ENCODE results near the gene MCC. TPM values are rescaled to one million over a fixed set of nuclear protein-coding genes. Genes with fewer than 3 reads are reported as not detected.

MCC gene
- total and polyA plus RNA-seq, 12 donors: 4.2 to 34.1 (median 25.2) TPM

DNA sequence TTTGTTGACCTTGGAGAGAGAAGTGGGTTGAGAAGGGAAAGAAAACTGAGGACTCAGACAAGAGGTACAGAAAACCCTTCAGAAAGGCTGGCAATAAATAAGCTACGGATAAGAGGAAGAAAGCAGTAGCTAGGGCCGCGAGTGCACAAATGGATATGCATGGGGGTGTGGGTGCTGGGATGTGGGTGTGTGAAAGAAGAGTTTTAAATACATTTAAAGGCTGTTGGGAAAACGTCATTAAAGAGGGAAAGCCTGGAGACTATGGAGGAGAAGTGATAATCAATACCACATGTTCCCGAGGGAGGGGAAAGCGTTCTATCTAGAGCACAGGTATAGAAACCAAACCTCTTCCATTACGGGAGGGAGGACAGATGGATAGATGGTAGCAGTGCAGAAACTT is 230.7 kb downstream of the MCC start:
- WGBS, 2 donors: 89 to 95% methylated on average over 7 of the region's 7 CpGs
- ATAC-seq (no peak), DNase-seq (no peak)
- peaks cover 0 to 45% (median 27%) of the 10 kb centered on the region in 9 donors for H3K4me1 ChIP-seq
- no peaks in the 10 kb centered on the region for H3K27me3 ChIP-seq
- intact Hi-C loops (cut with DNase I): no loop called here
- H3K4me3 ChIP-seq: no peak overlapping the region
- H3K36me3 ChIP-seq: no peaks in the 10 kb centered on the region
- TF ChIP-seq, protein P1, sequence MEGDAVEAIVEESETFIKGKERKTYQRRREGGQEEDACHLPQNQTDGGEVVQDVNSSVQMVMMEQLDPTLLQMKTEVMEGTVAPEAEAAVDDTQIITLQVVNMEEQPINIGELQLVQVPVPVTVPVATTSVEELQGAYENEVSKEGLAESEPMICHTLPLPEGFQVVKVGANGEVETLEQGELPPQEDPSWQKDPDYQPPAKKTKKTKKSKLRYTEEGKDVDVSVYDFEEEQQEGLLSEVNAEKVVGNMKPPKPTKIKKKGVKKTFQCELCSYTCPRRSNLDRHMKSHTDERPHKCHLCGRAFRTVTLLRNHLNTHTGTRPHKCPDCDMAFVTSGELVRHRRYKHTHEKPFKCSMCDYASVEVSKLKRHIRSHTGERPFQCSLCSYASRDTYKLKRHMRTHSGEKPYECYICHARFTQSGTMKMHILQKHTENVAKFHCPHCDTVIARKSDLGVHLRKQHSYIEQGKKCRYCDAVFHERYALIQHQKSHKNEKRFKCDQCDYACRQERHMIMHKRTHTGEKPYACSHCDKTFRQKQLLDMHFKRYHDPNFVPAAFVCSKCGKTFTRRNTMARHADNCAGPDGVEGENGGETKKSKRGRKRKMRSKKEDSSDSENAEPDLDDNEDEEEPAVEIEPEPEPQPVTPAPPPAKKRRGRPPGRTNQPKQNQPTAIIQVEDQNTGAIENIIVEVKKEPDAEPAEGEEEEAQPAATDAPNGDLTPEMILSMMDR (IDR thresholded peaks at IDR 0.05): no peak
- peak overlapping the region in 1 of 10 donors; percentile 43 for H3K27ac ChIP-seq
- no peaks in the 10 kb centered on the region for H3K9me3 ChIP-seq

DNA sequence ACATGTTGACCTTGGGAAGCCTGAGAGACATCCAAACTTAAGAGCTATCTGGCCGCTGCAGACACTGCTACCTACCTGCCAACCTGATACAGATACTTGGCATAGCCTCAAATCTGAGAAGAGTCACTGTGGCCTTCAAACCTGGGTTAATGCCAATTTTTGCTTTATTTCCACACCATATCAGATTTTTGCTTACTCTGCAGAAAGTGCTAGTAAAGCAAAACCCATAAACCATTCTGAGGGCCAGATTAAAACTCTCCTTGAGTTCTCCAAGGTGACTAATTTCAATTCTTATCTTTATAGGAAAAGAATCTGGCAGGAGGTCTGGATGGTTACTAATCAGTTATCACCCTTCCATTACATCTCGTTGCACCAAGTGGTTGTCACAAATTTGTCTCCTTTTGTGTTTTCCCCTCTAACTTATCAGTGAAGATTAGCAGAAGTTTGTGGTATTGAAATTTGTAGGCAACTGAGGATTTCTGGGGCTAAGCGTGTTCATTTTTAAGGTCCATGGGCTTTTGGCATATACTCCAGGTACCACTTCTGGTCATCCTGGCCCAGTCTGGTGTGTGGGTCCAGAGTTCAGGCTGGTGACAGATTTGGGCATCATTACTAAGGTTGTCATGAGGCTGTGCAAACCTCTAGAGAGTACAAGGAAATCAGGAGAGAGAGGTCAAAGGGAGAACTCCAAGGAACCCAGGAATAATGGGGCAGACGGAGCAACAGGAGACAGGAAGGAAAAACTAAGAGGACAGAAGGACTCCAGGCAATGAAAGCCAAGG is 231.4 kb downstream of the MCC start:
- H3K9me3 ChIP-seq: no peaks in the 10 kb centered on the region
- intact Hi-C loops (cut with DNase I): no loop called here
- no peaks in the 10 kb centered on the region for H3K27me3 ChIP-seq
- no peaks in the 10 kb centered on the region for H3K36me3 ChIP-seq
- H3K27ac ChIP-seq: peak overlapping the region in 3 of 10 donors; percentile 15 to 49 (median 47)
- 67 to 74% methylated on average over 4 of the region's 4 CpGs for WGBS, 2 donors
- ATAC-seq (peak in 6 of 8 donors; percentile 25 to 79 (median 69)), DNase-seq (no peak)
- H3K4me3 ChIP-seq: no peak overlapping the region
- TF ChIP-seq, protein P1 (IDR thresholded peaks at IDR 0.05): no peak
- H3K4me1 ChIP-seq: peaks cover 0 to 47% (median 31%) of the 10 kb centered on the region in 9 donors

DNA sequence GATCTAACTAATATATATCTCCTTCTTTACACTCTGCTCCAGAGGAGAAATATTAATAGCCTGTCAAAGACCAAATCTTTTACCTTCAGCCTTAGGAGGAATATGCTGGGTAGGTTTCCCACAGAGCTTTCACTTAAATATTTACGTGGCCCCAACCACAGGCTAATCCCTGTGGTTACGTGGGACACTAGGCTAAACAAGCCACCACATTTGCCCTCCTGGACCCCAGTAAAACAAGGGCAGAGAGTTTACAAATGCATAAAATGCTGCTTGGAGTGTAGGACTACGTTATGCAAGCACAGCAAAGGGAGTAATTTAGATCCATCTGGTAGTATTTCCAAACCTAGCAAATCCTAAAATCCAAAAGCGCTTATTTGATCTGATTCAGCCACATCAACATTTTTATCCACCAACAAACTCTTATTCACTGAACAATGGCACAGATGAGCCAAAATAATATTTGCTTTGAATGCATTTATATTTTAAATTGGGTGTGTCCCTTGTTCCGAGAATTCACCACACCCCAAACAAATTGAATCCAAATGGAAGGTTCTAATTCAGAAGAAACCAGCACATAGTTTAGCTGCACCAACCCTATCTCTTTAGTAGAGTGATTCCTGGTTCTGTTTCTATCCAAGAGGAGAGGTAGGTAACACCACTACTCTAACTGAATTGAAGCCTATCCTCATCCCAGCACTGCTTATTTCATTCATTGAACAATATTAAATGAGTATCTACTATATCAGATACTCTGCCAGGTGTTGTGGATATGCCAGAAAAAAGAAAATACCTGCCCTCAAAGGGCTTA is 232.5 kb downstream of the MCC start:
- 74 to 87% methylated on average over 5 of the region's 5 CpGs for WGBS, 2 donors
- TF ChIP-seq, protein P1 (IDR thresholded peaks at IDR 0.05): no peak
- H3K4me3 ChIP-seq: no peak overlapping the region
- H3K27ac ChIP-seq: peak overlapping the region in 6 of 10 donors; percentile 8 to 49 (median 25)
- DNase-seq: no peak
- H3K36me3 ChIP-seq: no peaks in the 10 kb centered on the region
- intact Hi-C loops (cut with DNase I): no loop called here
- peaks cover 3 to 58% (median 42%) of the 10 kb centered on the region in 9 donors for H3K4me1 ChIP-seq
- H3K27me3 ChIP-seq: no peaks in the 10 kb centered on the region
- no peaks in the 10 kb centered on the region for H3K9me3 ChIP-seq
- ATAC-seq: peak in 1 of 8 donors; percentile 51

DNA sequence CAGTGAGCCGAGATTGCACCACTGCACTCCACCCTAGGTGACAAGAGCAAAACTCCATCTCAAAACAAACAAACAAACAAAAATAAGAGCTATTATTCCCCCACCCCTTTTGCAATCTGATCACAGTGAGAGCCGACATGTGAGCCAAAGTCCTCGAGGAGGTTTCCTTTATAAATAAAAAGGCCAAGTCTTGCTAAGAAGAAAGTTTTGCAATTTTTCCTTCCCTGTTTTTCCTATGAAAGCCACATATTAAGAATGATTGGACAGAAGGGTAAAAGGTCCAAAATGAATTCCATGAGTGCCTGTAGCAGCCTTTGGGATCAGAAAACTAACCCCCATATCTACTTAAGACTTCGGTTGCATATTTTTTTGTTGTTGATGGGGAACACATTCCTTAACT is 233.1 kb downstream of the MCC start:
- peaks cover 3 to 65% (median 47%) of the 10 kb centered on the region in 9 donors for H3K4me1 ChIP-seq
- no peaks in the 10 kb centered on the region for H3K9me3 ChIP-seq
- ATAC-seq (no peak), DNase-seq (no peak)
- peak overlapping the region in 3 of 10 donors; percentile 10 to 49 (median 47) for H3K27ac ChIP-seq
- no peak overlapping the region for H3K4me3 ChIP-seq
- 59 to 63% methylated on average over 4 of the region's 4 CpGs for WGBS, 2 donors
- intact Hi-C loops (cut with DNase I): no loop called here
- no peaks in the 10 kb centered on the region for H3K36me3 ChIP-seq
- H3K27me3 ChIP-seq: no peaks in the 10 kb centered on the region
- TF ChIP-seq, protein P1 (IDR thresholded peaks at IDR 0.05): no peak

Data from heart right ventricle (tissue), 16 donors.